HCT116 (cell line): ENCODE measurements around the gene NMNAT3. TPM values are rescaled to one million over a fixed set of nuclear protein-coding genes. Genes with fewer than 3 reads are reported as not detected.

Experiments used
- ATAC-seq: fragments of 200-7000 bp; cut with Tn5 transposase; 2 replicates; pipeline ENCODE4 v1.9.1; 2020; ENCODE audit warnings: mild to moderate bottlenecking, moderate library complexity
- BruUV-seq: library from RNA; stranded (reverse); fragments of 400-500 nt; replicated peaks from 2 replicates; lab custom pipeline; 2021; lab: Mats Ljungman, UMichigan
- CTCF ChIA-PET: fragments of 300-600 bp; sonication (Branson Sonifier 250); formaldehyde crosslinking; loops from one replicate; lab custom pipeline; 2021; ENCODE audit warnings: antibody characterized with exemption; lab: Charles Lee
- POLR2A ChIA-PET: fragments of 300-600, 350-600 bp; sonication (Branson Sonifier 250); formaldehyde crosslinking; loops from one replicate; lab custom pipeline; 2021; ENCODE audit warnings: antibody characterized with exemption; lab: Charles Lee
- RAD21 ChIA-PET, 2 experiments: fragments of 300-600 bp; sonication (Branson Sonifier 250); formaldehyde crosslinking; loops; one replicate each; lab custom pipeline; 2023; ENCODE audit warnings: low total read pairs in 2 of 2; ENCODE audit not compliant: uncharacterized antibody in 2 of 2, unreplicated experiment in 2 of 2, low non-redundant PET in 1 of 2; lab: Charles Lee
- DNase-seq: peaks from one replicate; pipeline ENCODE4 v3.0.0-alpha.2; 2010; ENCODE audit warnings: low read depth, low spot score
- H2AFZ ChIP-seq: fragments of 200-600 bp; shearing (Covaris generic), sonication (generic); 2 replicates; pipeline ENCODE4 v1.6.1; 2017; ENCODE audit warnings: low read depth, mixed run types, mixed read lengths, antibody characterized with exemption, low read length; ENCODE audit not compliant: poor library complexity, severe bottlenecking
- H3K27ac ChIP-seq: 2 replicates; pipeline ENCODE4 v1.5.1; 2012; ENCODE audit warnings: low read depth, low read length
- H3K27me3 ChIP-seq: fragments of 200-600 bp; sonication (generic); 2 replicates; pipeline ENCODE4 v1.6.1; 2016; ENCODE audit warnings: mixed run types, low read length, mixed read lengths; ENCODE audit not compliant: insufficient read depth
- H3K36me3 ChIP-seq, 2 experiments: fragments of 200-500 bp in 1 of 2; fragments of 200-600 bp in 1 of 2; sonication (Bioruptor generic) in 1 of 2; sonication (generic) in 1 of 2; 2 replicates each; pipeline versions ENCODE4 v1.5.1 to v1.6.1; 2014 to 2016; ENCODE audit warnings: low read length in 2 of 2, inconsistent platforms in 1 of 2, mixed read lengths in 1 of 2, mixed run types in 1 of 2; ENCODE audit not compliant: insufficient read depth in 2 of 2, control insufficient read depth in 1 of 2
- H3K4me1 ChIP-seq, 2 experiments: fragments of 200-600 bp in 1 of 2; sonication (generic) in 1 of 2; 2 replicates each; pipeline versions ENCODE4 v1.5.1 to v1.6.1; 2012 to 2017; ENCODE audit warnings: low read length in 2 of 2, inconsistent platforms in 1 of 2, mild to moderate bottlenecking in 1 of 2, mixed read lengths in 1 of 2, mixed run types in 1 of 2, moderate library complexity in 1 of 2; ENCODE audit not compliant: insufficient read depth in 2 of 2, control insufficient read depth in 1 of 2
- H3K4me2 ChIP-seq: fragments of 200-600 bp; sonication (generic); 2 replicates; pipeline ENCODE4 v1.6.1; 2017; ENCODE audit warnings: mixed run types, low read length, mixed read lengths
- H3K4me3 ChIP-seq, 2 experiments: fragments of 200-600 bp in 1 of 2; sonication (generic) in 1 of 2; replicated peaks in 1 of 2; 2 replicates each; pipeline ENCODE4 v1.5.1; 2011 to 2016; ENCODE audit warnings: low read length in 2 of 2, control low read depth in 1 of 2, low read depth in 1 of 2, mild to moderate bottlenecking in 1 of 2, mixed read lengths in 1 of 2, mixed run types in 1 of 2
- H3K79me2 ChIP-seq: fragments of 200-600 bp; sonication (generic); 2 replicates; pipeline ENCODE4 v1.6.1; 2017; ENCODE audit warnings: mild to moderate bottlenecking, mixed run types, low read length, moderate library complexity, mixed read lengths; ENCODE audit not compliant: insufficient read depth
- H3K9ac ChIP-seq: fragments of 200-600 bp; sonication (generic); 2 replicates; pipeline ENCODE4 v1.6.1; 2016; ENCODE audit warnings: low read length, mixed read lengths
- H3K9me2 ChIP-seq: fragments of 200-600 bp; sonication (generic), shearing (Covaris generic); 2 replicates; pipeline ENCODE4 v1.6.1; 2017; ENCODE audit warnings: mixed run types, mild to moderate bottlenecking, moderate library complexity; ENCODE audit not compliant: insufficient read depth
- H3K9me3 ChIP-seq, 2 experiments: fragments of 200-500 bp in 1 of 2; fragments of 200-600 bp in 1 of 2; sonication (Bioruptor generic) in 1 of 2; sonication (generic) in 1 of 2; 2 replicates each; pipeline ENCODE4 v1.6.1; 2014 to 2017; ENCODE audit warnings: low read length in 2 of 2, mixed read lengths in 2 of 2, inconsistent platforms in 1 of 2, low read depth in 1 of 2, mild to moderate bottlenecking in 1 of 2, mixed run types in 1 of 2, moderate library complexity in 1 of 2; ENCODE audit not compliant: control insufficient read depth in 1 of 2, insufficient read depth in 1 of 2
- H4K20me1 ChIP-seq: fragments of 200-600 bp; sonication (generic), shearing (Covaris generic); 2 replicates; pipeline ENCODE4 v1.6.1; 2017; ENCODE audit warnings: mixed run types, mild to moderate bottlenecking, moderate library complexity; ENCODE audit not compliant: insufficient read depth
- ATF3 ChIP-seq: IDR thresholded peaks from 2 replicates; pipeline ENCODE4 v1.6.1; 2012
- CTCF ChIP-seq, 3 experiments: fragments of 200-600 bp in 1 of 3; sonication (generic) in 1 of 3; IDR thresholded peaks in 2 of 3; conservative IDR thresholded peaks in 1 of 3; 2 replicates each; pipeline ENCODE4 v1.5.1; 2012 to 2017; ENCODE audit warnings: low read depth in 2 of 3, low read length in 2 of 3, antibody characterized with exemption in 1 of 3, borderline replicate concordance in 1 of 3, control low read depth in 1 of 3, mild to moderate bottlenecking in 1 of 3, mixed read lengths in 1 of 3, mixed run types in 1 of 3, moderate library complexity in 1 of 3; ENCODE audit not compliant: insufficient read depth in 1 of 3
- FOSL1 ChIP-seq: IDR thresholded peaks from 2 replicates; pipeline ENCODE4 v1.6.1; 2012; ENCODE audit warnings: low read depth
- SIN3A ChIP-seq: IDR thresholded peaks from 2 replicates; pipeline ENCODE4 v1.6.1; 2012; ENCODE audit warnings: low read depth
- SRF ChIP-seq: IDR thresholded peaks from 2 replicates; pipeline ENCODE4 v1.6.1; 2012; ENCODE audit warnings: low read depth
- YY1 ChIP-seq: IDR thresholded peaks from 2 replicates; pipeline ENCODE4 v1.6.1; 2011; ENCODE audit warnings: low read length, low read depth, moderate library complexity, mild to moderate bottlenecking; ENCODE audit not compliant: insufficient replicate concordance; ENCODE audit errors: extremely low read depth
- intact Hi-C: fragments of 100-400 bp; cut with micrococcal nuclease; formaldehyde crosslinking; loops from 2 replicates; pipeline ENCODE4 v1.10.0; 2022
- total RNA-seq: library from RNA; stranded (reverse); gene quantifications from one replicate; pipeline ENCODE4 v1.2.1, GENCODE V29; 2021; ENCODE audit not compliant: unreplicated experiment

Gene NMNAT3
- total RNA-seq, 1 experiment from 2014 or later: 5.7 TPM

GRCh38 chr3:139514741-139515140, 163.0 kb downstream of the NMNAT3 start:
- no peak overlapping the region for H3K4me2 ChIP-seq
- H3K9ac ChIP-seq: no peak overlapping the region
- no peak for DNase-seq
- TF ChIP-seq FOSL1 (no peak), SIN3A (no peak), YY1 (no peak), ATF3 (no peak), CTCF (IDR thresholded peaks at IDR 0.05 in 2 of 3, conservative IDR thresholded peaks at IDR 0.05 in 1 of 3; ENCODE audit: borderline replicate concordance in 1 of 3, insufficient read depth in 1 of 3, low read depth in 2 of 3, low read length in 2 of 3) (no peak), SRF (no peak)
- ChIA-PET RAD21 (no interaction called here), CTCF (no interaction called here), POLR2A (no interaction called here)
- H3K9me2 ChIP-seq: no peaks in the 10 kb centered on the region
- H3K79me2 ChIP-seq: no peaks in the 10 kb centered on the region
- no peaks in the 10 kb centered on the region for H4K20me1 ChIP-seq
- H3K27ac ChIP-seq: no peak overlapping the region
- peaks cover 0 to 3% of the 10 kb centered on the region in 2 experiments; a peak in 1 of 4 replicates for H3K36me3 ChIP-seq
- peaks cover 0 to 3% of the 10 kb centered on the region in 2 experiments; a peak in 2 of 4 replicates for H3K4me1 ChIP-seq
- H3K27me3 ChIP-seq: no peaks in the 10 kb centered on the region
- H3K9me3 ChIP-seq: no peaks in the 10 kb centered on the region
- no peak overlapping the region for H3K4me3 ChIP-seq
- BruUV-seq: no TSS peak
- ATAC-seq: no peak
- intact Hi-C loops: no loop called here
- no peak overlapping the region for H2AFZ ChIP-seq

Other genes with a start within 250 kb of the NMNAT3 start
- gene RBP2, start 201.5 kb downstream of the NMNAT3 start, total RNA-seq: not detected
- gene RBP1, start 138.2 kb downstream of the NMNAT3 start, total RNA-seq: 132 TPM